ENCODE data around the gene PHF1.

PHF1 gene

DNA sequence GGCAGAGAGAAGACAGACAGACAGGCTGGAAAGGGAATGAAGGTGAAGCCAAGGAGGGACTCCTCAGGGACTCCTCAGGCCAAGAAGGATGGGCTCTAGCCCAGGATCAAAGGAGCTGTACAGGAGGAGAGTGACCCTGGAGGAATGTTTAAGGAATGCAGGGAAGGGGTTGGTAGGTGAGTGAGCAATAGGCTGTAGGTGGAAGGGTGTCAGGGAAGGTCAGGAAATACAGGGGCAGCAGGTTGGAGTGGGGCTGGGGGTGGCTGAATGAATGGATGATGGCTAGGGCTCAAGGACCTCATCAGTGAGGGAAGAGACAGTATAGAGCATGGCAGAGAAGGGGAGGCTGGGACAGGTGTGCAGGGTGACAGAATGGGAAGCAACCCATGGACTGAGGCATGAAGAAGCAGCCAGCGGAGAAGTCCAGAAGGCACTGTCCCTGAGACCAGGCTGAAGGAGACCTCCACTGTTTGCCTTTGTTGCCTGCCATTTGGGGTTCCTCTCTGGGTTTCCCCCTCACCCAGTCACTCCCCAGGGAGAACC lies 22.3 kb downstream of the PHF1 start:
- no peak for DNase-seq

DNA sequence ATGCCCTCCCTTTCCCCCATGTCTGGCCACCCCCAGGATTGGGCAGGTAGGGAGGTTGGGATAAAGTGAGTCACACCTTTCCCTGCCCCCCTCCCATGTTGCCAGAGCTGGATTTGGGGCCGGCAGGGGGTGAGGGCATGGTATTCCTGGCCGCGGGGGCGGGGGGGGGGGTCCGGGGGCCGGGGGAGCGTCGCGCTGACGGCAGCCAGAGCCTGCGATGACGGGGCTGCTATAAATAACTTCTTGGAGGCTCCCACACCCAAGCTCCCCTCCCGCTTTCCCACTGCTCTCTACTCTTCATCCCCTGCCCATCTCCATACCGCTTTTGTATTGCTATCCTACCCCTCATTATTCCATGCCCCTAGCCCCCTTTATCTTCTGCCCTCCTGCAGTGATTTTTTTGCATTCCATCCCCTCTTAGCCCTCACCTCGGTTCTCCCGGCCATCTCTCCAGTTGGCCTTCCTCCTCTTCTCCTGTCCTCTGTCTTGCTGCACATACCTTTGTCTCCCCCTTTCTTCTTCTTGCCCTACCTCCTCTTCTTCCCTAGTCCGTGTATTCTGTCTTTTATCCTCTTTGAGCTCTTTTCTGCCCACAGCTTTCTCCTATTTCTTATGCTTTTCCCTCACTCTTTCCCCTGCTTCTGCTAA lies 22.9 kb downstream of the PHF1 start:
- DNase-seq: no peak

DNA sequence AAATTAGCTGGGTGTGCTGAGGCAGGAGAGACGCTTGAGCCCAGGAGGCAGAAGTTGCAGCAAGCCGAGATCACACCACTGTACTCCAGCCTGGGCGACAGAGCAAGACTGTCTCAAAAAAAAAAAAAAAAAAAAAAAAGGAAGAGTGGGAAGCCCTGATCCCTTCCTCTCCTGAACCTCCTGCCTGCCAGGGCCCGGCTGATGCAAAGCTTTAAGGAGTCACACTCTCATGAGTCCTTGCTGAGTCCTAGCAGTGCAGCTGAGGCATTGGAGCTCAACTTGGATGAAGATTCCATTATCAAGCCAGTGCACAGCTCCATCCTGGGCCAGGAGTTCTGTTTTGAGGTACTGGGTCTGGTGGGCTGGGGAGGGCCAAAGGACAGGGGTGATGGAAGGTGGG lies 24.1 kb downstream of the PHF1 start:
- DNase-seq: peak; percentile 74 to 92

DNA sequence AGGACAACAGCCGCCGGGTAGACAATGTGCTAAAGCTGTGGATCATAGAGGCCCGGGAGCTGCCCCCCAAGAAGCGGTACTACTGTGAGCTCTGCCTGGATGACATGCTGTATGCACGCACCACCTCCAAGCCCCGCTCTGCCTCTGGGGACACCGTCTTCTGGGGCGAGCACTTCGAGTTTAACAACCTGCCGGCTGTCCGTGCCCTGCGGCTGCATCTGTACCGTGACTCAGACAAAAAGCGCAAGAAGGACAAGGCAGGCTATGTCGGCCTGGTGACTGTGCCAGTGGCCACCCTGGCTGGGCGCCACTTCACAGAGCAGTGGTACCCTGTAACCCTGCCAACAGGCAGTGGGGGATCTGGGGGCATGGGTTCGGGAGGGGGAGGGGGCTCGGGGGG lies 26.9 kb downstream of the PHF1 start:
- DNase-seq: no peak

DNA sequence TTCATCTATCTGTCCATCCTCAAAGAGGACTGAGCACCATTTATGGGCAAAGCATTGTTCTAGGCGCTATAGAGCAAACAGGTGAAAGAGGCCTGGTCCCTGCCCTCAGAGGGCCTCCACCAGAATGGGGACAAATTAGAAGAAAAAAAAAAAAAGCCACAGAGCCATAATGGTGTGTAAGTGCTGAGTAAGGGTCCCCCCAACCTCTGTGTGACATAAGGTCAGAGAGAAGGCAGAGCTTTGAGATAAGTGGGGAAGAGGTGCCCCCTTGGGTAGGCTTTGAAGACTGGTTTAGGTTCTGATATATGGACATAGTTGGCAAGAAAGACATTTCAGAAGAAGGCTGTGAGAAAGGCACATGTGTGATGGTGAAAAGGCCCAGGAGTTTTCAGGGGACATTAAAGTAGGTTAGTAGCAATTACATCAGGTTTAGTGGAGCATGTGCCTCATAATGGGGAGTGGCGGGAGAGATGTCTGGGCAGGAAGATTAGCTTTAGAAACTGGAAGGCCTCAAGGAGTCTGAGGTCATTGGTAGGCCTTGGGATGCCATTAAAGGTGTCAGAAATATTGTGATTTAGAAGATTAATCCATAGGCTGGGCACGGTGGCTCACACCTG lies 28.3 kb downstream of the PHF1 start:
- DNase-seq: no peak

DNA sequence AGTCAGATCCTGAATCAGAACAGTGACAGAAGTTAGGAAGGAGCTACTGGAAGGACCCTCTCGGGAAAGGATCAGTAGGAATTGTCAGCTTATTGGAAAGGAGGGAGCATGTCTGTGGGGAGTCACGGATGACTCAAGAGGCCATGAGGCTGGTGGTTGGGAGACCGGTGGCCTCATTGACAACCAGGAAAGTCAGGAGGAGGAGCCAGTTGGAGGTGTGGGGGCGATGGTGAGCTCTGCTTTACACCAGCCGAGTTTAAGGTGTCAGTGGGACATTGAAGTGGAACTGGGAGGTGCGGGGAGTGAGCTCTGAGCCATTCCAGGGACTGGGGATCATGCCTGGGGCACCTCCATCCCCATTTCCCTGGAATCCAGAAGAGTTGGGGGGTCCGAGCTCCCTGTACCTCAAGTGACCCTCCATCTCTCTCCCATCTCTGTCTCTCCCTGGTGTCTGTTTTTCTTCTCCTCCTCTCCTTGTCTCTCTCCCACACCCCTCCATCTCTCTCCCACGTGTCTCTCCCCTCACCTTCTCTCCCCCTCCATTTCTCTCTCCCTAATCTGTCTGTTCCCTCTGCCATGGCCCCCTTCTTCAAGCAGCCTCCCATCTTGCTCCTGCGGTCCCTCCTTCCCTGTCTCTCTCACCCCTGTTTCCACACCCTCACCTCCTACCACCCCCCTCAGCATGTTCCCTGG lies 29.3 kb downstream of the PHF1 start:
- DNase-seq: no peak

DNA sequence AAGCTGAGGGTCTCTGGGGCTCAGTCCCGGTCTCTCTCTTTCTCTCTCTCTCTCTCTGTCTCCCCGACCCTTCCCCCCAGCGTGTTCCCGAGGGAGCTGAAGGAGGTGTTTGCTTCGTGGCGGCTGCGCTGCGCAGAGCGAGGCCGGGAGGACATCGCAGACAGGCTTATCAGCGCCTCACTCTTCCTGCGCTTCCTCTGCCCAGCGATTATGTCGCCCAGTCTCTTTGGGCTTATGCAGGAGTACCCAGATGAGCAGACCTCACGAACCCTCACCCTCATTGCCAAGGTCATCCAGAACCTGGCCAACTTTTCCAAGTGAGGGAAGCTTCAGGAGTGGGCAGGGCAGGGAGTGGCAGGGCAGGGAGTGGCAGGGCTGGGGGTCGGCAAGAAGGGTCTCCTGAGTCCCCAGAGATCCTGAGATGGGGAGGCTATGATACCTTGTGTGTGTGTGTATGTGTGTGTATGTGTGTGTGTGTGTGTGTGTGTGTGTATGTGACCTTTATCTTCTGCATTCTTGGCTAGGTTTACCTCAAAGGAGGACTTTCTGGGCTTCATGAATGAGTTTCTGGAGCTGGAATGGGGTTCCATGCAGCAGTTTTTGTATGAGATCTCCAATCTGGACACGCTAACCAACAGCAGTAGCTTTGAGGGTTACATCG lies 30.0 kb downstream of the PHF1 start:
- no peak for DNase-seq

DNA sequence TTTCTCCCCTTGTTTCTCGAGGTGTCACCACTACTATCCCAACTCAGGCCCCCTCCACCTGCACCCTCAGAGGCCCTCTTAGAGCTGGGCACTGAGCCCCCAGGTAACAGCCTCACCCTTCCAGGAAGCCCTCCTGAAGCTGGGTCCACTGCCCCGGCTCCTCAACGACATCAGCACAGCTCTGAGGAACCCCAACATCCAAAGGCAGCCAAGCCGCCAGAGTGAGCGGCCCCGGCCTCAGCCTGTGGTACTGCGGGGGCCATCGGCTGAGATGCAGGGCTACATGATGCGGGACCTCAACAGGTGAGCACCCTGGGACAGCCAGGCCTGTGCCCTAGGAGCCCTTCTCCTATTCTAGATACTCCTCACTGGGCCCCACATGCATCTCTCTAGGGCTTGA lies 30.6 kb downstream of the PHF1 start:
- DNase-seq: no peak

DNA sequence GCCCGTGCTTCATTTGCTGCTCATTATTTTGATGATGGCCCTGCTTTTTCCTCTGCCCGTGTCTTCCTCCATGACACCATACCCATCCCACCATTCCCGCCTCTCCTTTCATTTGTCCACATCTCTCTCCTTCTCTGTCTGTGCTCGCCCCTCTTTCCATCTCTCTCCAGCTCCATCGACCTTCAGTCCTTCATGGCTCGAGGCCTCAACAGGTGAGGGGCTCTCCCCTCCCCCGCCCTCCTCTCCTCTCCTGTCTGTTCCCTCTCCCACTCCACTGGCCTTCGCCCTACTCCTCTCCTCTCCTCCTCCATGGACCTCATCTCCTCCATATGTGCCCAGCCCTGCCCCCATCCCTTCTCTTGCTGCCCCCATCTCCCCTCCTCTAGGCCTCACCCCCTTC lies 31.5 kb downstream of the PHF1 start:
- no peak for DNase-seq

DNA sequence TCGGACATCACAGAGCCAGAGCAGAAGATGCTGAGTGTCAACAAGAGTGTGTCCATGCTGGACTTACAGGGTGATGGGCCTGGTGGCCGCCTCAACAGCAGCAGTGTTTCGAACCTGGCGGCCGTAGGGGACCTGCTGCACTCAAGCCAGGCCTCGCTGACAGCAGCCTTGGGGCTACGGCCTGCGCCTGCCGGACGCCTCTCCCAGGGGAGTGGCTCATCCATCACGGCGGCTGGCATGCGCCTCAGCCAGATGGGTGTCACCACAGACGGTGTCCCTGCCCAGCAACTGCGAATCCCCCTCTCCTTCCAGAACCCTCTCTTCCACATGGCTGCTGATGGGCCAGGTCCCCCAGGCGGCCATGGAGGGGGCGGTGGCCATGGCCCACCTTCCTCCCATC lies 32.2 kb downstream of the PHF1 start:
- DNase-seq: no peak

DNA sequence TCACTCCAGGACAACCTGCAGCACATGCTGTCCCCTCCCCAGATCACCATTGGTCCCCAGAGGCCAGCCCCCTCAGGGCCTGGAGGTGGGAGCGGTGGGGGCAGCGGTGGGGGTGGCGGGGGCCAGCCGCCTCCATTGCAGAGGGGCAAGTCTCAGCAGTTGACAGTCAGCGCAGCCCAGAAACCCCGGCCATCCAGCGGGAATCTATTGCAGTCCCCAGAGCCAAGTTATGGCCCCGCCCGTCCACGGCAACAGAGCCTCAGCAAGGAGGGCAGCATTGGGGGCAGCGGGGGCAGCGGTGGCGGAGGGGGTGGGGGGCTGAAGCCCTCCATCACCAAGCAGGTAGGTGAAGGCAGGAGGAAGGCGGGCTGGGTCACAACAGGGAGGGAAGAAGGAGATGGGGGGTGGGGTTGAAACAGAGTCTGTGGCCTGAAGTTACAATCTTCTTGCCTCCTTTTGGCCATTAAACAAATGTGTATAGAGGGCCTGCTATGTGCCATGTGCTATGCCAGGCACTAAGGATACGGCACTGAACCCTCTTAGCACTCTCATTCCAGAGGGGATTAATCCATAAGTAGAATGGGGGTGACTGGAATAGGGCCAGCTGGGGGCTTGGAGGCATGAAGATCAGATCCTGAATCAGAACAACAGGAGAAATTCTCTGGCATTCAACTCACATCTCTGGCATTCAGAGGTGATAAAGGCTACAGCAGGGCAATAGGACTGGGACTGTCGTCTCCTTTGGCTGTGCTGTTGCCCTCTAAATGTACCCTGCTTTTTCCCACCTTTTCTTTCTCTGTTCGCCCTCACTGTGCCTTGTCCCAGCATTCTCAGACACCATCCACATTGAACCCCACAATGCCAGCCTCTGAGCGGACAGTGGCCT lies 33.0 kb downstream of the PHF1 start:
- DNase-seq: no peak

DNA sequence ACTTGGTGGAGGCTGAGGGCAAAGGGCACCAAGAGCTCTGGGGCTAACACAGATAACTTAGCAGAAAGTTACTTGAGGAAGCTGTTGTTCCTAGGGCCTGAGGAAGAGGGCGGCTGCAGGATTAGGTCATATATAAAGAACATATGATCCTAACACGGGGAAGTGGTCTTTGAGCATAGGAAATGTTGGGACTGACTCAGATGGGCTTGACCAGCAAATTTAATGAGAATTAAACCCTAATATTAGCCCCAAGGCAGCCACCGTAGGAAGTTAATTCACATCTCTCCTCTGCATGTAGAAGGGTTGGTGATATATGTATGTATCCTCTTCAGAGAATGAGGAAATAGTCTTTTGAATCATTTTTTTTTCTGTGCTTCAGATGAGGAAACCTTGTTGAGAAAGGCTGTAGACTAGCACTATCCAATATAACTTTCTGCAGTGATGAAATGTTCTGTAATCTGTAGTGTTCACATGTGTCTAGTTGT lies 34.3 kb downstream of the PHF1 start:
- peak; percentile 92 to 97 for DNase-seq

DNA sequence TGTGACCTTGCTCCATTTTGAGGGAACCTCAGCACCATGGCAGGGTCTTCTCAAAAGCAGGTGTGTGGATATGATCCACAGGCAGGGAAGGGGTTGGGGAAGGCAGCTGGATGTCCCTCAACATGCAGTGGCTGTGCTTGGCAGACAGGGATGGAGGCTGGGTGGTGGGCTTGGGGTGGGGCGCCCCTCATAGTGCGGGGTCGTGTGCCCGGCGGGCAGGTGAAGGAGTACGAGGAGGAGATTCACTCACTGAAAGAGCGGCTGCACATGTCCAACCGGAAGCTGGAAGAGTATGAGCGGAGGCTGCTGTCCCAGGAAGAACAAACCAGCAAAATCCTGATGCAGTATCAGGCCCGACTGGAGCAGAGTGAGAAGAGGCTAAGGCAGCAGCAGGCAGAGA lies 35.5 kb downstream of the PHF1 start:
- no peak for DNase-seq

DNA sequence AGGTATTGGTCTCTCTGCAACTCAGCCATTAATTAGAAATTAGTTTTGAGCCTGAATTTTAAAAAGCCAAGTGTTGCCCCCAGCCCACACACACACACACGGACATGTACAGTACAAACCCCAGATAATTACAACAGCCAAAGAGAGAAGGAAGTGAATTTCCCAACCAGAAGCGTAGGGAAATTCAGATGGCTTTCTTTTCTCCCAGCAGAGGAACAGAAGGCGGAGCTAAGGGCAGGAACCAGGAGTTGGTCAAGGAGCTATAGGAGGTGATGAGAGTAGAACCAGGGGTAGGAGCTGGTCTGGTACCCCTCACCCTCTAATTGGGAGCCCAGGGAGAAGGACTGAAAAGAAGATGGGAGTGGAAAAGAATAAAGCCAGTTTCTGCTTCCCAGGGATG lies 39.6 kb downstream of the PHF1 start:
- DNase-seq: peak; percentile 81 to 83

DNA sequence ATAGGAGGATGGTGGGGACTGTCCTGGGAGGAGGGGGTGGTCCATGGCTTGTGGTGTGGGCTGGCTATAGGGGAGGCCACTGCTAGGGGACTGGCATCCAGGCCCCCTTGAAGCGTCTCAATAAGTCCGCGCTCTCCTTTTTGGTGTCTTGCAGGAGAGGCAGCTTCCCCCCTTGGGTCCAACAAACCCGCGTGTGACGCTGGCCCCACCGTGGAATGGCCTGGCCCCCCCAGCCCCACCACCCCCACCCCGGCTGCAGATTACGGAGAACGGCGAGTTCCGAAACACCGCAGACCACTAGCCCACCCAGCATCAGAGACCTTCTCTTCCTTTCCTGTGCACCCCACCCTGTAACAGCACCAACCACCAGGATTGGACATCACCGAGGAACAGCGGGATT lies 40.8 kb downstream of the PHF1 start:
- no peak for DNase-seq

DNA sequence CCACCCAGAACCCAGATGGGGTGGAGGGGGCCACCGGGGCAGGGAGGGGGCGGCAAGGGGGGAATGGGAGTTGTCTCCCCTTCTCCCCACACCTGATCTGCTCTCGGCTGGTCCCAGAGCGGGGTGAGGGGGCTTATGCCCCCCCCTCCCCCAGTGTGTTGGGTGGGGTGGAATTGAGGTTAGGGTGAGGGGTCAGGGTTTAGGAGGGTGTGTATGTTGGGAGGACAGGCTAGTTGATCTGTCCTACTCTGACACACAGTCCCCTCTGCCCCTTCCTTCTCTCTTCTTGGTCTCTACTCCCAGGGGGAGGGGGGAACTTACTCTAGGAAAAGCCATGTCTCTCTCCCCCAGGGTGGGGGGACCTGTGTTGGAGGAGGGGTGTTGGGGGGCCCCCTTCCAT lies 41.7 kb downstream of the PHF1 start:
- DNase-seq: no peak

DNA sequence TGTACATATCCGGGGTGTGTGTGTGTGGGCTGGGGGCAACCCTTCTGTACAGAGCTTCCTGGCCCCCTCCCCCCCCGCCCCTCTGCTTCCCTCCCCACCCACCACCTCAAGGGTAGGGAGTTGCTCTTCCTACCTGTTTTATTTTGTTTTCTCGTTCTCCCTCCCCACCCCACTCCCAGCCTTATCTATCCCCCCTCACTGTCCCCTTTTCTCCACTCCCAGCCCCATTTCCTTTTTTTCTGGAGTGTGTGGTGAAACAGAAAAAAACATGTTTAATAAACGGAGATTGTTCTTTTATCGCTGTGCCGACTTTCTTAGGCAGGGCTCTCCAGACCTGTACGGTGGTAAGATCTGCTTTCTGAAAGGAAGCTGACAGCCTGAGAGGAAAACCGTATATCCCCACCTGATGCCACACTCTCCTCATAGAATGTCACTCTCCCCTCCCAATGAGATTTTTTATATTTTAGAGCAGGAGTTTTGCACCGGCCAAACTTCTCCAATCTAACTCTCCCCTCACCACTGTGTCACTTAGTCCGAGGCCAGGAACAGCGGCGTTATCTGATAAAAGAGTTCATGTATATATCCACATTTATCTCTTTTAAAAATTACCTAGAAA lies 42.7 kb downstream of the PHF1 start:
- no peak for DNase-seq

DNA sequence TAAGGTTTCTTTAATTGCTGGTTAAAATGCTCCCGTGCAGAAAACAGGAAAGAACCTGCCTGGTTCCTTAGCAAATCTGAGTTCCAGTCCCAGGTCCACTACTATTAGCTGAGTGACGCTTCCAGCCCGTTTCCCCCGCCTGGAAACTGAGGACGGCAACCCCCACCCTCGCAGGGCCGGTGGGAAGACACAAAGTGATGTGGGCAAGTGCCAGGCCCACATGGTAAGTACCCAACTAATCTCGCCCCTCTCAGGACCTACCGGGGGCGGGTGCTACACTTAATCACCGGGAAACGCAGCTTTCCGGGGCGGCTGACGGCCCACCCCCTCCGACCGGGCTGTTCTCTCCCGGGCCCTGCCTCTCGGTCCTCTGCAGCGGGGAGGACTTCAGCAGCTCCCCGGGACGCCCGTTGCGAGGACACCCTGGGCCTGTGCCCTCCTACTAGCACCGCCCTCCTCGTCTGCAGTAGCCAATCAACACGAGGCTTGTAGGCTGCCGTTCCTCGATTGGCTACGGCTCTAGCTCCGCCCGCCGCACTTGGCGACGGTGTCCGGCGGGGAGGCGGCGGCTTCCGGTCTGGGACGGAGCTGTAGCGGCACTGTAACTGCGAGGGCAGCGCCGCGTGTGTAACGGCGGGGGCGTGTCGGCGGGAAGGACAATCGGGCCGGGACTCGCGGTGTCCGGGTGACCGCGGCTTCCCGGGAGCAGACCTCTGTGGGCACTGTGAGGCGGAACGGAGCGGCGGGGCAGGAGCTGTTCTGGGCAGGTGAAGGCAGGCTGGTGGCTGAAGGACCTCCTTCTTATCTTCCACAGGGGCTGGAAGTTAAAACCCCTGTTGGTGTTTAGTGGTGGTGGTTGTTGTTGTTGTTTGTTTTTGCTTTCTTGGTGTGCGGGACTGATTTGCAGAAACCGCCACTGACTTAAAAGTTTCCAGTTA lies 43.5 kb downstream of the PHF1 start, which contains the start of gene ZBTB9:
Gene ZBTB9, plus strand, starts transcription at position 568 of the 938 bp plus-strand sequence. CDS start 525 bp downstream, outside the sequence.
- DNase-seq: peak; percentile 99

DNA sequence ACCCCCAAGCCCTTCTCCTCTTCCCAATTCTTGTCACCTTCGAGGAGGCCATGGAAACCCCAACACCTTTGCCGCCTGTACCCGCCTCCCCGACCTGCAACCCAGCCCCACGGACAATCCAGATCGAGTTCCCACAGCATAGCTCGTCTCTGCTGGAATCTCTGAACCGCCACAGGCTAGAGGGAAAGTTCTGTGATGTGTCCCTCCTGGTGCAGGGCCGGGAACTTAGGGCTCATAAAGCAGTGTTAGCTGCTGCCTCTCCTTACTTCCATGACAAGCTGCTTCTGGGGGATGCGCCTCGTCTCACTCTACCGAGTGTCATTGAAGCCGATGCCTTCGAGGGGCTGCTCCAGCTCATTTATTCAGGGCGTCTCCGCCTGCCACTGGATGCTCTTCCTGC lies 44.2 kb downstream of the PHF1 start:
- DNase-seq: no peak

DNA sequence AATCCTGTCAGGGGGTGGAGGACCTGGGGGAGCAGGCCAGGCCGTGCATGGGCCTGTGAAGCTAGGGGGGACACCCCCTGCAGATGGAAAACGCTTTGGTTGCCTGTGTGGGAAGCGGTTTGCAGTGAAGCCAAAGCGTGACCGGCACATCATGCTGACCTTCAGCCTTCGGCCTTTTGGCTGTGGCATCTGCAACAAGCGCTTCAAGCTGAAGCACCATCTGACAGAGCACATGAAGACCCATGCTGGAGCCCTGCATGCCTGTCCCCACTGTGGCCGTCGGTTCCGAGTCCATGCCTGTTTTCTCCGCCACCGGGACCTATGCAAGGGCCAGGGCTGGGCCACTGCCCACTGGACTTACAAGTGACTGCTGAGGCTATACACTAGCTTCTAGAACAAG lies 45.3 kb downstream of the PHF1 start:
- no peak for DNase-seq

All from inflammatory macrophage (primary cell).